BE2C (cell line): ENCODE data around the gene RCCD1.
"Not testable (repeated sequence)": the region's sequence is repeated elsewhere in the genome, so short reads cannot be mapped to it uniquely, and the experiment has no call there.

Experiments
- DNase-seq: peaks from one replicate; pipeline ENCODE4 v3.0.0-alpha.2; 2020
- H3K27me3 ChIP-seq: fragments of 250-450 bp; sonication (Bioruptor Pico); 2 replicates; pipeline ENCODE4 v1.5.1; 2020; ENCODE audit warnings: mild to moderate bottlenecking
- H3K36me3 ChIP-seq: fragments of 250-450 bp; sonication (Bioruptor Pico); 2 replicates; pipeline ENCODE4 v1.5.1; 2020; ENCODE audit warnings: mild to moderate bottlenecking
- H3K4me1 ChIP-seq: fragments of 250-450 bp; sonication (Bioruptor Pico); 2 replicates; pipeline ENCODE4 v1.5.1; 2020
- H3K4me3 ChIP-seq: 2 replicates; pipeline ENCODE4 v1.5.1; 2011; ENCODE audit warnings: low read depth, low read length
- H3K9me3 ChIP-seq: fragments of 250-450 bp; sonication (Bioruptor Pico); 2 replicates; pipeline ENCODE4 v1.5.1; 2020
- CTCF ChIP-seq: IDR thresholded peaks from 2 replicates; pipeline ENCODE4 v1.5.1; 2012; ENCODE audit warnings: mild to moderate bottlenecking, low read depth, low read length

Gene RCCD1

GRCh38 chr15:90918034-90918788 lies 36.5 kb upstream of the RCCD1 start:
- H3K4me3 ChIP-seq, result no peak overlapping the region
- no peak for TF ChIP-seq CTCF
- H3K9me3 ChIP-seq, result no peaks in the 10 kb centered on the region
- no peak for DNase-seq
- peaks cover 6% of the 10 kb centered on the region for H3K36me3 ChIP-seq
- H3K4me1 ChIP-seq, result no peaks in the 10 kb centered on the region
- H3K27me3 ChIP-seq, result no peaks in the 10 kb centered on the region

- Histone ChIP-seq H3K4me3 (no peak overlapping the region), H3K27me3 (no peaks in the 10 kb centered on the region), H3K4me1 (no peaks in the 10 kb centered on the region), H3K36me3 (no peaks in the 10 kb centered on the region; the same call in none of the 2 replicates), H3K9me3 (no peaks in the 10 kb centered on the region)
- no peak for DNase-seq
- TF ChIP-seq CTCF, result no peak
Observed at GRCh38 chr15:90918835-90919234, 35.8 kb upstream of the RCCD1 start.

DNA sequence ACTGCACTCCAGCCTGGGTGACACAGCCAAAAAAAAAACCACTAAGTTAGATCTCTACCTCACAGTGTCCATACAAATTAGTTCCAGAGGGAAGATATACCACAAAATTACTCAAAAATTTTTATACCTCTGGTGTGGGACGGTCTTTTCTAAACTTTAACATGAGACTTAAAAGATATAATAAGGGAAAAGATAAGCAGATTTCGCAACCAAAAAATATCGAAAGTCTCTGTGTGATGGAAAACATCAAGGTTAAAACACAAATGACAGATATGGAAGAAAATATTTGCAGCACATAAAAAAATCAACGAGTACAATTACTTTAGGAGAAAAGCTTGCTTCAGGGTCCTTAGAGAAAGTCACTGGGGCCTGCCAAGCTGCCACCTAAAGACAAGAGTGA lies 32.8 kb upstream of the RCCD1 start:
- no peak overlapping the region for H3K4me3 ChIP-seq
- no peaks in the 10 kb centered on the region for H3K9me3 ChIP-seq
- TF ChIP-seq CTCF, result no peak
- no peak for DNase-seq
- no peaks in the 10 kb centered on the region for H3K27me3 ChIP-seq
- no peaks in the 10 kb centered on the region; the same call in none of the 2 replicates for H3K36me3 ChIP-seq
- no peaks in the 10 kb centered on the region for H3K4me1 ChIP-seq

- H3K27me3 ChIP-seq, H3K4me3 ChIP-seq, H3K4me1 ChIP-seq, H3K36me3 ChIP-seq, DNase-seq, H3K9me3 ChIP-seq: not testable (repeated sequence)
Observed at GRCh38 chr15:90922712-90923322, 31.9 kb upstream of the RCCD1 start.

DNA sequence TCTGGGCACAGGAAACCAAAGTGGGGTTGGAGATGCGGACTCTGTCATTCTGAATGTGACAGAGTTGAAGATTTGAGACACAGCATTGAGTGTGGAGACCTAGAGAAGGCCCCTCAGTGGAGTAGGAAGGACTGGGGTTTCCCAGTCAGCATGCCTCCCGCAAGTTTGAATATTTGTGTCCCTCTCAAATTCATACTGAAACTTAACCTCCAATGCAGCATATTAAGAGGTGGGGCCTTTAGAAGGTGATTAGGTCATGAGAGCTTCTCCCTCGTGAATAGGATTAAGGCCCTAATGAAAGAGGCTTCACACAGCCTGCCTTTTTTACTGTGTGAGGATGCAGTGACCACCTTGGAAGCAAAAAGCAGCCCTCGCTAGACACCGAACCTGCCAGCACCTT lies 30.3 kb upstream of the RCCD1 start:
- no peak for DNase-seq
- no peak for TF ChIP-seq CTCF
- no peaks in the 10 kb centered on the region for H3K9me3 ChIP-seq

DNA sequence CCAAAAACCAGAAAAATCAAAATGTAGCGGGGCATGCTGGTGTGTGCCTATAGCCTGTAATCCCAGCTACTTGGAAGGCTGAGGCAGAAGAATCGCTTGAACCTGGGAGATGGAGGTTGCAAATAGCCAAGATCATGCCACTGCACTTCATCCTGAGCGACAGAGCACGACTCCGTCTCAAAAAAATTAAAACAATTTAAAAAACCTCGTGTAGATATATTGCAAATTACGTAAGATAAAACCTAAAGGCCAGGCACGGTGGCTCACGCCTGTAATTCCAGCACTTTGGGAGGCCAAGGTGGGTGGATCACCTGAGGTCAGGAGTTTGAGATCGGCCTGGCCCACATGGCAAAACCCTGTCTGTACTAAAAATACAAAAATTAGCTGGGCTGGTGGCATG lies 27.9 kb upstream of the RCCD1 start:
- not testable (repeated sequence) for H3K4me1 ChIP-seq, H3K27me3 ChIP-seq, H3K4me3 ChIP-seq, DNase-seq, H3K9me3 ChIP-seq, H3K36me3 ChIP-seq

More for the DNA sequence above, 30.3 kb upstream of the RCCD1 start:
- Histone ChIP-seq H3K4me1 (no peaks in the 10 kb centered on the region), H3K36me3 (no peaks in the 10 kb centered on the region; the same call in 1 of the 2 replicates), H3K27me3 (no peaks in the 10 kb centered on the region), H3K4me3 (no peak overlapping the region)

DNA sequence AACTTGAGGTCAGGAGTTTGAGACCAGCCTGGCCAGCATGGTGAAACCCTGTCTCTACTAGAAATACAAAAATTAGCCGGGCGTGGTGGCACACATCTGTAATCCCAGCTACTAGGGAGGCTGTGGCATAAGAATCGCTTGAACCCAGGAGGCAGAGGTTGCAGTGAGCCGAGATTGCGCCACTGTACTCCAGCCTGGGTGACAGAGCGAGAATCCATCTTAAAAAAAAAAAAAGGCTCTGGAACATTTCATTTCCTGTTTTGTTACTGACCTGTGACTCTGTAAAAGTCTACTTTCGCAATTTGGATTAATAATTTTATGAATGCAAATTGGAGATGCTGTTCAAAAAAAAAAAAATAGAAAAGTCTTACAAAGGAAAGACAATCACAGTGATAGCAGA lies 26.6 kb upstream of the RCCD1 start:
- not testable (repeated sequence) for H3K27me3 ChIP-seq, DNase-seq, H3K4me1 ChIP-seq, H3K9me3 ChIP-seq, H3K4me3 ChIP-seq, H3K36me3 ChIP-seq
